ENCODE data around the gene FUNDC2. TPM values are rescaled to one million over a fixed set of nuclear protein-coding genes. Genes with fewer than 3 reads are reported as not detected.

The FUNDC2 gene
- total RNA-seq, 1 donor from 2014 or later = 50.8 TPM

DNA sequence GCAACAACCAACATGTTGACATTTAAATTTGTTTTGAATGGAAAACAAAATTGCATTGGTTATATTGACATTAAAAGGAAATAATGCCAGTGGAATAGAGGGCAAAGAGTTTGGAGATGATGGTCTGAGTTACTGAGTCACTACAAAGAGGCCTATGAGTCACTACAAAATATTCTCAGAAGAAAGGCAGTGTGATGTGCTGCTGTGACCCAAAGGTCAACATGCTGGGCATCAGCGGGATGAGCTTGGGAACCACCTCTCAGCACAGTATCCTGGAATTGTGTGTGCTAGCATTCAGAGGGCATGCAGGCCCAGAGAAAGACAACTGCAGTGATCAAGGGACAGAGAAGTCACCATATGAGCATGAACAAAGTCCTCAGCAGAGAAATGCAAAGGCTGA is 41.5 kb downstream of the FUNDC2 start:
- no peak for TF ChIP-seq CTCF (IDR thresholded peaks at IDR 0.05; ENCODE audit: insufficient read depth, low read length, severe bottlenecking)
- peak; percentile 54 for DNase-seq (ENCODE audit: low read depth)
- Histone ChIP-seq H3K4me3 (ENCODE audit: low read depth, low read length) (no peak overlapping the region), H3K27me3 (ENCODE audit: control insufficient read depth, insufficient read depth, low read length) (no peaks in the 10 kb centered on the region), H3K36me3 (ENCODE audit: control insufficient read depth, insufficient read depth, low read length) (no peaks in the 10 kb centered on the region)
- no peak for FAIRE-seq

- DNase-seq (ENCODE audit: low read depth) (no peak), FAIRE-seq (no peak)
- H3K36me3 ChIP-seq (ENCODE audit: control insufficient read depth, insufficient read depth, low read length) = no peaks in the 10 kb centered on the region
- no peak for TF ChIP-seq CTCF (IDR thresholded peaks at IDR 0.05; ENCODE audit: insufficient read depth, low read length, severe bottlenecking)
- H3K27me3 ChIP-seq (ENCODE audit: control insufficient read depth, insufficient read depth, low read length) = no peaks in the 10 kb centered on the region
- peak overlapping the region; percentile 60 for H3K4me3 ChIP-seq (ENCODE audit: low read depth, low read length)
Observed at GRCh38 chrX:155069414-155069813, 42.8 kb downstream of the FUNDC2 start.

GRCh38 chrX:155070038-155070437 is 43.4 kb downstream of the FUNDC2 start:
- DNase-seq (ENCODE audit: low read depth) (no peak), FAIRE-seq (no peak)
- Histone ChIP-seq H3K27me3 (ENCODE audit: control insufficient read depth, insufficient read depth, low read length) (no peaks in the 10 kb centered on the region), H3K36me3 (ENCODE audit: control insufficient read depth, insufficient read depth, low read length) (no peaks in the 10 kb centered on the region), H3K4me3 (ENCODE audit: low read depth, low read length) (peak overlapping the region; percentile 60)
- no peak for TF ChIP-seq CTCF (IDR thresholded peaks at IDR 0.05; ENCODE audit: insufficient read depth, low read length, severe bottlenecking)

DNA sequence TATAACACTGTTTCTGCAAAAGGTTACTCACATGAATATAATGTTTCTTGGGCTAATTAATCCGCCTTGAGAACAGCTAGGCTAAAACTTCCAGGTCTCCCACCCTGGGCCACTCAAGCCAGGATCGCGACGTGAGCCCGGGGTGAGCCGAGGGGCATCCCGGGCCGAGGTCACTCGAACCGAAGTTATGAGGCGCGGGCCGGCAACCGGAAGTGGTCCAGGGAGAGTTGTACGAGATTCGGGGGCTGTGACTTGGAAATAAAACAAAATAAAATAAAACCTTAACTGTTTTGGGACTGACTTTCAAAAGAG is 44.0 kb downstream of the FUNDC2 start:
- no peak for TF ChIP-seq CTCF (IDR thresholded peaks at IDR 0.05; ENCODE audit: insufficient read depth, low read length, severe bottlenecking)
- peak overlapping the region; percentile 60 for H3K4me3 ChIP-seq (ENCODE audit: low read depth, low read length)
- no peaks in the 10 kb centered on the region for H3K27me3 ChIP-seq (ENCODE audit: control insufficient read depth, insufficient read depth, low read length)
- no peak for FAIRE-seq
- no peaks in the 10 kb centered on the region for H3K36me3 ChIP-seq (ENCODE audit: control insufficient read depth, insufficient read depth, low read length)
- no peak for DNase-seq (ENCODE audit: low read depth)

DNA sequence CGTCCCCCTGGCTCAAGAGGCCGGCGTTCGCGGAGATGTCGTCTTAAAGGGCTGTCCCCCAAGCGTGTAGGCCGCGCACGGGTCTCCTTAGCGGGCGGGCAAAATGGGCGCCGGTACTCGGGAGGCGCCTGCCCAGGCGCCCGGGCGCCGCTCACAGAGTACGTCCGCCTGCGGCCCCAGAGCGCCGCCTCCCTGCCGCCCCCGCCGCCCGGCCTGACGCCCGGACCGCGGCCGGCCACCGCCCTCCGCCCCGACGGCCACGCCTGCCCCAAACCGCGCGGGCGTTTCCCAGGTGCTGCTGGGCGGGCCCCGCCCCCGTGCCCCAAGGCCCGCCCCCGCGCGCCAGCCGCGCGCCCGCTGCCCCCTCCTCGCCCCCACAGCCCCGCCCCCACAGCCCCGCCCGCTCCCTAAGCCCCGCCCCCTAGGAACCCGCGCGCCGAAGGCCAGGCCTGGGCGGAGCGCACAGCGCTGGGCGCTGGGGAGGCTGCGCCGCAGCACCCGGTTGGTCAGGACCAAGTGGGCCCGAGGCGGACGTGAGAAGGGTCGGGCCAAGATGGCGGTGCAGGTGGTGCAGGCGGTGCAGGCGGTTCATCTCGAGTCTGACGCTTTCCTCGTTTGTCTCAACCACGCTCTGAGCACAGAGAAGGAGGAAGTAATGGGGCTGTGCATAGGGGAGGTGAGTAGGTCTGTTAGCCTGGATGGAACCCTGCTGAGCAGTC is 44.5 kb downstream of the FUNDC2 start, which contains the start of the genes BRCC3, CMC4 and MTCP1:
Gene BRCC3, plus strand, starts transcription at position 534 of the 719 bp plus-strand sequence. Its CDS starts 20 bp downstream, at position 554.
Gene CMC4, minus strand, starts transcription at position 162 of the 719 bp plus-strand sequence. CDS start 7,113 bp downstream, outside the sequence.
Gene MTCP1, minus strand, starts transcription at position 162 of the 719 bp plus-strand sequence. CDS start 5,126 bp downstream, outside the sequence.
- peak; percentile 60 for DNase-seq (ENCODE audit: low read depth)
- H3K36me3 ChIP-seq (ENCODE audit: control insufficient read depth, insufficient read depth, low read length) = no peaks in the 10 kb centered on the region
- H3K27me3 ChIP-seq (ENCODE audit: control insufficient read depth, insufficient read depth, low read length) = no peaks in the 10 kb centered on the region
- peak within 1 kb of the TSS; percentile 60 for H3K4me3 ChIP-seq (ENCODE audit: low read depth, low read length)
- no peak for FAIRE-seq
- no peak for TF ChIP-seq CTCF (IDR thresholded peaks at IDR 0.05; ENCODE audit: insufficient read depth, low read length, severe bottlenecking)

Measured in bronchial epithelial cell (primary cell).